HG03280 (cell line): Measurements from ENCODE around the gene FARS2.

Source experiments
- ATAC-seq: cut with Tn5 transposase; IDR thresholded peaks from one replicate; pipeline ENCODE4 v1.9.1; 2021; ENCODE audit warnings: mild to moderate bottlenecking, moderate library complexity; ENCODE audit not compliant: unreplicated experiment

Gene FARS2

GRCh38 chr6:5285081-5285480 lies 23.8 kb downstream of the FARS2 start:
- ATAC-seq, result no peak

GRCh38 chr6:5285526-5285925 lies 24.2 kb downstream of the FARS2 start:
- no peak for ATAC-seq

DNA sequence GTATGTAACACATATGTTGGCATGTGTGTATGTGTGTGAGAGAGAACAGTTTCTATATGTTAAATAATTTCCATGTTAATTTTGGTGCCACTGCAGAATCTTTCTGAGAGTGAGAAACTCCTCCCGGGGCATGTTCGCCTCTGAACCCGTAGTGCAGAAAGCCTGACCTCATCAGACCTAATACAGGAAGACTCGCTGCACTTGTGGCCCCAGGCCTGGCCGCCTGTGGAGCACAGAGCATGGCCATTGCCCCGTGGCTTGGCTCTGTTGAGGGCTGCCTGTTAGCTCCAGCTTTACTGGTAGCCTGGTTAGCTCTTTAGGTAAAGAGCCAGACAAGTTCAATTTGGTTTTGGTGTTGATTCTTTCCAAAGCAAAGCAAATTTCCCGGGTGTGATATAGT lies 25.5 kb downstream of the FARS2 start:
- peak; percentile 55 for ATAC-seq

- ATAC-seq, result no peak
Observed at GRCh38 chr6:5287205-5287965, 26.1 kb downstream of the FARS2 start.

DNA sequence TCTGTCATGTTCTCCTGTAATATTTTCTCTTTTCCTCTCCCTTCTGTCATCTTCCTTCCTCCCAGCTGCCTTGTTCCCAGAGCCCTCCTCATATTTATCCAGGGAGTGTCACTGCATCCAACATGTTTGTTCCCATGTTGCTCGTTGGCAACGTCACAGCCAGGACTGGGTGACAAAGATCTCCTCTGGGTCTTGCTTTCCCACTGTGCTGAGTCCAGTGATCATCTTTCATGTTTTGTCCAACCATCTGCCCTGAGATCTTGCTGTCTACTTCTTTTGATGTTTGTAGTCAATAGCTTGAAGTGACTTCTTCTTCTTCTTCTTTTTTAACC lies 26.6 kb downstream of the FARS2 start:
- no peak for ATAC-seq

GRCh38 chr6:5290097-5290496 lies 28.8 kb downstream of the FARS2 start:
- no peak for ATAC-seq

- ATAC-seq, result no peak
Observed at GRCh38 chr6:5290500-5290899, 29.2 kb downstream of the FARS2 start.

DNA sequence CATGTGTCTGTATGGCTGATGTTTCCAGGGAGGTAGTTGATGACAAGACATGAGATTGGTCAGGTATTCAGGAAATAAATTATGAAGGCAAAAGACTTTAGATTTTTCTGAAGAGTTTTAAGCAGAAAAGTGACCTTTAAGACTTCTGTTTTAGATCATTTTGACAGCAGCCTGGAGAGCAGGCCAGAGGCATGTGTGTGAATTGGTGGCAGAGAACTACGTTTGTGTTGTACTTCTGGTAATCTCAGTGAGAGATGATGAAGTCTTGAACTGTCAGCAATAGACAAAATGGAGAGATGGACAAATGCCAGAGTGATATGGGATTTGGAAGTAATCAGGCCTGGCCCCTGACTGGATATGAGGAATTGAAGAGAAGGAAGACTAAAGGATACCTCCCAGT lies 30.8 kb downstream of the FARS2 start:
- ATAC-seq, result no peak

GRCh38 chr6:5293692-5294091 lies 32.4 kb downstream of the FARS2 start:
- ATAC-seq, result no peak

DNA sequence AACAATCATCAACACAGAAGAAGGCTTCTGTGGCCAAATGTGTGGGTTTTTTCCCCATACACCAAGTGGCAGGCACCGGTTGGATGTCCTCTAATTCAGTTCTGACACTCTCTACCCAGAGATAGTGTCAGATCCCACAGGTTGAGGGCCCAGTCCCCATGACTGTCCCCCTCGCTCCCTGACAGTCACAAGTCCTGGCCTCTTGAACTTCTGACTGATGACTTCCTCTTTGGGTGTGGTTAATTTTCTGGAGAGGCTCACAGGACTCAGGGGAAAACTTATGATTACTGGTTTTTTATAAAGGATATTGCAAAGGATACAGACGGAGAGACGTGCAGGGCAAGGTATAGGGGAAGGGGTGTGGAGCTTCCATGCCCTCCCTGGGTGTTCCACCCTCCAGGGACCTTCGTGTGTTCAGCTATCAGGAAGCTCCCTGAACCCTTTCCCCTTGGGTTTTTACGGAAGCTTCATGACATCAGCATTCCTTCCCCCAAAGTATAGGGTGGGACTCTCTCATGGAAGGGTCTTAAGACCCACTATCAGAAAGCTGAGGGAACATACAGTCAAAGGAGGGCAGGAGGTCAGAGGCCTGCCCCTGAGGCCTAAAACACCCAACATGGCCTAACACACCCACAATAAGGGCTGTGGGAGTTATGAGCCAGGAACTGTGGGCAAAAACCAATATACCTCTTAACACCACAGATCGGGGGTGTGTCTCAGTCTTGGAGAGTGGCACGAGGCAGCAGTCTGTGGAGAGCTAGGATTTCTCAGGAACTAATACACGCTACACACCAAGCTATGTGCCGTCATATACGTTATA lies 33.3 kb downstream of the FARS2 start:
- ATAC-seq, result no peak

GRCh38 chr6:5295623-5296022 lies 34.3 kb downstream of the FARS2 start:
- no peak for ATAC-seq

GRCh38 chr6:5300206-5300764 lies 39.0 kb downstream of the FARS2 start:
- no peak for ATAC-seq

DNA sequence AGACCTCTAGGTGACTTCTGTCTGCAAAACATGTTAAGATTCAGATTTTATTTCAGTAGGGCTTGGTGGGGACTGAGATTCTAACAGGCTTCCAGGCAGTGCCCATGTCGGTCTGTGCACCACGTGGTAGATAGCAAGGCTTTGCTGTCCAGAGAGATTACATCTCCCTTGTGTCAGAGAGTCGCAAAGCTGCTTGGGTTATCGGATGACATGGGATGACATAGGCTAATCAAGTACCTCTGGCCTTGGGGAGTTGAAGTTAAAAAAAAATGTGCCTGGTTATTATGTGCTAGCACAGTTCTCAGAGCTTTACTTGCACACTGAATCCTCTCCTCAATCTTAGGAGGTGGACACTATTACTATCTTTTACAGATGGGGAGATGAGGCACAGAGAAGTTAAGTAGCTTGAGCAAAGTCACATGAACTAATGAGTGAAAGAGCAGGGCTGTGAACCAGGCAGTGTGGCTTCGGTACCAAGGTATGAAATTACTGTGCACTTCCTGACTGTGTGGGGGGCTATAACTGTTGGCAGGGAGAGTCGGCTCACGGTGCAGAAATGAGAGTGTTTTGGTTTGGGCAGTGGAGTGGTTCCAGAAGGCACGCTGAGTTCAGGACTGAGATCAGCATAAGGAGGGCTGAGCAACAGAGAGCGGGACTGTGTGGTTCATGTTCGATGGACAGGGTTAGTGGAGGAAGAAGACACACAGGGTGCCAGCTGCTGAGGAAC lies 41.1 kb downstream of the FARS2 start:
- ATAC-seq, result peak; percentile 61

DNA sequence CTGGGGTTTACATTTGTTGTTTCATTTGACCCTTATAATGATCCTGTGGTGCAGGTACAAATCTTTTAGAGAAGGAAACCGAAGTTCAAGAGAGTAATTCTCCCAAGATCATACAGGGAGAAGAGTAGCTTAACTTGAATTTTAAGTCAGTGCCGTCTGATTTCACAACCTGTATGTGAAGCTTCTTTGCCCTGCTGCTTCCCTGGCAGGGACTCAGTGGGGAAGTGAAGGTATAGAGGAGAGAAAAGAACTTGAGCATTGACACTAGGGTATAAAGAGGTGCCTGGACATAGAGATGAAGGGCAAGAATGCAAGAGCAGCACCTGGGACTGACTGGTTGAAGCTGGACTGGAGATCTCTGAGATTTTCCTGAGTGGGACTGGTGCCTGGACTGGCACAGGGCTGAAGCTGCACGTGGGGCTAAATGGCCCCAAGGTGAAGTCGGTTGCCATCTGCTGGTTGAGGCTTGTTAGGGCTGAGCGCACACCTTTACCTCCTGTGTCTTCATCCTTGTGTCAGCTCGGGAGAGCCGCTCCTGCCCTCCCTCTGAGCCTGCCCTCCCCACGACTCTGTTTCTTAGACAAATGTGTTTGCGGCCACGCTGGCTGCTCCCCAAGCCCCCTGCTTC lies 41.8 kb downstream of the FARS2 start:
- ATAC-seq, result peak; percentile 77

GRCh38 chr6:5303682-5304081 lies 42.4 kb downstream of the FARS2 start:
- ATAC-seq, result no peak

DNA sequence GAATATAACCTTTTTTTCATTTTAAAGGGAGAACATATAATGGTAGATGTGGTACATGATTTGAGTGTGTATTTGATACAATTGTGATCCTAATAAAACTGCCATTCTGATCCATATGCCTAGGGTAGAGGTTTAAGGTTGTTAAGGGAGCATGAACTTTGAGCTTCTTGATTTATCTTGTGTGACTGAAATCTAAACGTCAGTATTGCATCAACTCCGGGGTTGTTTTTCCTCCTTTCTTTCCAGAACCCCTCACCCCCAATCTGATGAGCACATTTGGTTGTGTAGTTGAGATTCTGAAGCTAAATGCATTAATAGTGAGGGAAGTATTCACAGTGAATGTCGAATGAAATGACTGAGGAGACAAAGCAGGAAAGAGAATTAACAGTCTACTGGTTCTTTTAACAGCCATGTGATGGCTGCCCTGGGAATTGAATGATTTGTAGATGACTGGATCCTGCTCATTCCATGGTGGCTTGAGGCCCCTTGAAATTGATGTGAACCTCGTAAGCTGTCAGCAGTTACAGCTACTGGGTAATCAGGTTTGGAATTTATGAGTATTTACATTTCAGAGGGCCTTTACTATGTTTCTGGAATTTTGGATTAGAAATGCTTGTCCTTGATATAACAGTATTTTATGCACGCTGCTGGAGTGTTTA lies 44.8 kb downstream of the FARS2 start:
- ATAC-seq, result no peak

- ATAC-seq, result no peak
Observed at GRCh38 chr6:5307058-5307457, 45.7 kb downstream of the FARS2 start.

GRCh38 chr6:5308066-5308465 lies 46.8 kb downstream of the FARS2 start:
- no peak for ATAC-seq

- ATAC-seq, result no peak
Observed at GRCh38 chr6:5314191-5314865, 53.0 kb downstream of the FARS2 start.

- no peak for ATAC-seq
Observed at GRCh38 chr6:5315881-5316280, 54.6 kb downstream of the FARS2 start.
